GM23248 (cell line): Measurements from ENCODE around the gene NIBAN1. TPM values are rescaled to one million over a fixed set of nuclear protein-coding genes. Genes with fewer than 3 reads are reported as not detected.

Experiments used
- DNase-seq: peaks from one replicate; pipeline ENCODE4 v3.0.0-alpha.2; 2015
- H2AFZ ChIP-seq: fragments of 200-600 bp; sonication (generic); 2 replicates; pipeline ENCODE4 v1.6.1; 2016; ENCODE audit warnings: antibody characterized with exemption
- H3F3A ChIP-seq: fragments of 200-600 bp; sonication (generic); 2 replicates; pipeline ENCODE4 v1.6.1; 2016; ENCODE audit warnings: mild to moderate bottlenecking, antibody characterized with exemption, mixed run types; ENCODE audit not compliant: insufficient read depth
- H3K27ac ChIP-seq: fragments of 200-600 bp; sonication (generic); 2 replicates; pipeline ENCODE4 v1.5.1; 2016; ENCODE audit warnings: mild to moderate bottlenecking
- H3K27me3 ChIP-seq: fragments of 200-600 bp; sonication (generic); replicated peaks from 2 replicates; pipeline ENCODE4 v1.6.1; 2016; ENCODE audit warnings: mild to moderate bottlenecking; ENCODE audit not compliant: insufficient read depth
- H3K36me3 ChIP-seq: fragments of 200-600 bp; sonication (generic); 2 replicates; pipeline ENCODE4 v1.6.1; 2016; ENCODE audit warnings: low read depth, mild to moderate bottlenecking
- H3K4me1 ChIP-seq: fragments of 200-600 bp; sonication (generic); 2 replicates; pipeline ENCODE4 v1.6.1; 2016; ENCODE audit warnings: mild to moderate bottlenecking; ENCODE audit not compliant: insufficient read depth
- H3K4me2 ChIP-seq: fragments of 200-600 bp; sonication (generic); one replicate; pipeline ENCODE4 v1.6.1; 2016; ENCODE audit warnings: mild to moderate bottlenecking; ENCODE audit not compliant: unreplicated experiment
- H3K4me3 ChIP-seq: fragments of 200-600 bp; sonication (generic); 2 replicates; pipeline ENCODE4 v1.5.1; 2016; ENCODE audit warnings: mild to moderate bottlenecking
- H3K79me2 ChIP-seq: fragments of 200-600 bp; sonication (generic); 2 replicates; pipeline ENCODE4 v1.6.1; 2016; ENCODE audit warnings: mild to moderate bottlenecking; ENCODE audit not compliant: insufficient read depth
- H3K9ac ChIP-seq: fragments of 200-600 bp; sonication (generic); 2 replicates; pipeline ENCODE4 v1.6.1; 2016; ENCODE audit warnings: mild to moderate bottlenecking
- H3K9me2 ChIP-seq: fragments of 200-600 bp; sonication (generic); 2 replicates; pipeline ENCODE4 v1.6.1; 2016; ENCODE audit warnings: mixed run types, mild to moderate bottlenecking, moderate library complexity; ENCODE audit not compliant: insufficient read depth
- H3K9me3 ChIP-seq: fragments of 200-600 bp; sonication (generic); one replicate; pipeline ENCODE4 v1.6.1; 2017; ENCODE audit warnings: low read depth
- H4K20me1 ChIP-seq: fragments of 200-600 bp; sonication (generic); 2 replicates; pipeline ENCODE4 v1.6.0; 2016; ENCODE audit not compliant: insufficient read depth
- EZH2 ChIP-seq: fragments of 200-600 bp; sonication (generic); IDR thresholded peaks from 2 replicates; pipeline ENCODE4 v1.6.1; 2018; ENCODE audit warnings: antibody characterized with exemption, mild to moderate bottlenecking; ENCODE audit not compliant: insufficient read depth, poor library complexity, severe bottlenecking
- EZH2phosphoT487 ChIP-seq: fragments of 200-600 bp; sonication (generic); IDR thresholded peaks from 2 replicates; pipeline ENCODE4 v1.6.1; 2018; ENCODE audit warnings: antibody characterized with exemption, moderate library complexity, mild to moderate bottlenecking, low read depth; ENCODE audit not compliant: insufficient read depth
- WGBS, 2 experiments: methylation state at CpG; one replicate each; pipeline ENCODE4 v1.1.6; 2015 to 2017; ENCODE audit warnings: low lambda C conversion rate in 2 of 2, low coverage in 1 of 2; ENCODE audit errors: missing lambda C conversion rate in 2 of 2; 5-methylcytosine and 5-hydroxymethylcytosine counted together
- in situ Hi-C: fragments of 300-500 bp; cut with MboI; formaldehyde crosslinking; loops from 2 replicates; pipeline ENCODE4 v1.15.0; 2020
- polyA plus RNA-seq: library from polyadenylated mRNA; unstranded; fragments of >200 nt; fragmentation: Nextera tagmentation; extraction: Ambion mirVana; gene quantifications from 2 replicates; pipeline ENCODE4 v1.2.1, GENCODE V29; 2016
- total RNA-seq: library from RNA; depleted of rRNA; stranded (reverse); fragments of >200 nt; shearing (Covaris generic); gene quantifications from 2 replicates; pipeline ENCODE4 v1.2.3, GENCODE V29; 2014

The NIBAN1 gene
- total and polyA plus RNA-seq, 2 experiments from 2014 or later = 19.5 to 34.8 TPM

GRCh38 chr1:184986250-184986649 is 11.9 kb upstream of the NIBAN1 start:
- Histone ChIP-seq H3K79me2 (no peaks in the 10 kb centered on the region), H3K4me3 (no peak overlapping the region), H3K9me3 (no peaks in the 10 kb centered on the region), H3K36me3 (no peaks in the 10 kb centered on the region), H3F3A (no peaks in the 10 kb centered on the region), H2AFZ (0 out of 2 replicates have a peak overlapping the region, but pooled peaks have one; percentile 22), H3K4me2 (no peak overlapping the region), H3K9me2 (no peaks in the 10 kb centered on the region), H3K27me3 (no peaks in the 10 kb centered on the region), H4K20me1 (no peaks in the 10 kb centered on the region), H3K9ac (no peak overlapping the region), H3K27ac (no peak overlapping the region), H3K4me1 (no peaks in the 10 kb centered on the region)
- in situ Hi-C loops = no loop called here
- DNase-seq = peak; percentile 58
- 34 to 42% methylated on average over 5 of the region's 5 CpGs for WGBS, 2 experiments
- TF ChIP-seq EZH2 = no peak
- TF ChIP-seq EZH2phosphoT487 = no peak

DNA sequence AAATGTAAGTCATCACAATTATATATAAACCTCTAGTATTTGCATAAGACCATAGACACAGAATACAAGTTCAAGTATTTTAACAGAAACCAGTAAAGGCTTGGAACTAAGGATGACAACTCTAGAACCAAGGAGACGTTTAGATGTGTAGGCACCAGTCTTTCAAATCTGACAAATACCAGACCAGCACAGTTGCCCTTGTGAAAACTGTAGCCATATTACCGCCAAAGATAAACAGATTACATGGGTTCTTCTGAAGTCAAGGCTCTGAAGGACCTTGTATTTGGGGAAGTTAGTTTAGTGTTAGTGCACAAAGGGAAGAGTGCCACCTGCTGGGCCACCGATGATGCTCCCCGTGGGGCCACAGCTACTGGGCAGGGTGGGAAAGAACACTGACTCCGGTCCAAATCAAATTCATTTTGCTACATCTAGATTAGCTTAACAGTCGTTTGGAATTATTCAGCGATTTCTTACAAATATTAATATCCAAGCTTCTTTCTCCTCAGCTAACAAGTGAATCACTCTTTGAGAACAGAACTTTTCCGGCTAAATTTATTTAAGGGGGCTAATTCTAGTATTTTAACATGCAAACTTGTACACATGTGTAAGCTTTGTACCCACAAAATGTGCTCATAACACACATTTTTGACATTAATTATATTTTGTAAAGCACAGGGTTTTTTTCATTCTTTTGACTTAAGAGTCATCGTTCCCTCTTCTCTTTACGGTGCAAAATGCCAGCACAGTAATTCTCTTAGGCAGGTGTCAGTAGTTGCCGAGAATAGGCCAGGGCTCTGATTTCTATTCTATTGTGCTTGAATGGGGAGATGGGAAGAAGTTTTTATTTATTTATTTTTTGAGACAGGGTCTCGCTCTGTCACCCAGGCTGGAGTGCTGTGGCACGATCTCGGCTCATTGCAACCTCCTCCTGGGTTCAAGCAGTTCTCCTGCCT is 8.0 kb upstream of the NIBAN1 start:
- Histone ChIP-seq H3K27me3 (no peaks in the 10 kb centered on the region), H3K9me3 (no peaks in the 10 kb centered on the region), H3K4me3 (no peak overlapping the region), H2AFZ (peak overlapping the region; percentile 51; the same call in 1 of the 2 replicates), H3K4me2 (no peak overlapping the region), H4K20me1 (no peaks in the 10 kb centered on the region), H3K9ac (no peak overlapping the region), H3K9me2 (no peaks in the 10 kb centered on the region), H3K36me3 (no peaks in the 10 kb centered on the region), H3K79me2 (no peaks in the 10 kb centered on the region), H3K27ac (no peak overlapping the region), H3F3A (no peaks in the 10 kb centered on the region), H3K4me1 (no peaks in the 10 kb centered on the region)
- WGBS, 2 experiments = 51 to 52% methylated on average over 14 of the region's 14 CpGs
- DNase-seq = peak; percentile 84
- in situ Hi-C loops = loop anchor here (5.0 kb wide), 1 partner anchor 175 kb away; no protein-coding TSS in a partner anchor
- TF ChIP-seq EZH2 = no peak
- no peak for TF ChIP-seq EZH2phosphoT487

DNA sequence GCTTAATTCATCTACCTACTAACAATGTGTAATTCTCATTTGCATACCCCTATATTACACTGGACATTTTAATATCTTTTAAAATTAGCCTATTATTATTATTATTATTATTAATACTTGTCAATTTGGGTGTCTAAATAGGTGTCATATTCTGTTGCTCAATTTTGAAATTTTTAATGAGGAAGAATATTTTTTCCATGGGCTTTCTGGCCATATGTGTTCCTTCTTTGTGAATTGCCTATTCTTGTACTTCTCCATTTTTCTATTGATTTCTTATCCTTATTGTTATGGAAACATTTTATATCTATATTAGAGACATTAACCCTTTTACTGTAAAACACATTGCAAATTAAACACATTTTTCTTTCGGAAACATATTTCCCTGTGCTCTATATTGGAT is 6.4 kb upstream of the NIBAN1 start:
- in situ Hi-C loops = loop anchor here (5.0 kb wide), 1 partner anchor 173 kb away; no protein-coding TSS in a partner anchor
- Histone ChIP-seq H3K79me2 (no peaks in the 10 kb centered on the region), H3K9ac (no peak overlapping the region)

GRCh38 chr1:184975208-184975870 is 1.0 kb upstream of the NIBAN1 start:
- Histone ChIP-seq H3K4me3 (no peak overlapping the region), H3K27me3 (no peaks in the 10 kb centered on the region), H3K27ac (no peak overlapping the region), H3K9me2 (no peaks in the 10 kb centered on the region), H3K36me3 (no peaks in the 10 kb centered on the region), H3K4me1 (peaks cover 29% of the 10 kb centered on the region), H3F3A (peaks cover 22% of the 10 kb centered on the region), H3K9ac (no peak overlapping the region), H4K20me1 (no peaks in the 10 kb centered on the region), H3K9me3 (no peaks in the 10 kb centered on the region), H3K4me2 (no peak overlapping the region), H2AFZ (no peak overlapping the region), H3K79me2 (peaks cover 6% of the 10 kb centered on the region; the same call in 1 of the 2 replicates)
- in situ Hi-C loops = no loop called here
- 89% methylated on average over 6 of the region's 6 CpGs for WGBS, 2 experiments
- DNase-seq = no peak
- TF ChIP-seq EZH2phosphoT487 (no peak), EZH2 (no peak)

More for the DNA sequence above, 6.4 kb upstream of the NIBAN1 start:
- Histone ChIP-seq H3K4me2 (no peak overlapping the region), H3K36me3 (no peaks in the 10 kb centered on the region), H3K27me3 (no peaks in the 10 kb centered on the region), H3K27ac (no peak overlapping the region), H3K9me3 (no peaks in the 10 kb centered on the region), H4K20me1 (no peaks in the 10 kb centered on the region), H2AFZ (no peak overlapping the region), H3K4me3 (no peak overlapping the region), H3F3A (no peaks in the 10 kb centered on the region), H3K4me1 (no peaks in the 10 kb centered on the region), H3K9me2 (no peaks in the 10 kb centered on the region)
- no peak for DNase-seq
- no peak for TF ChIP-seq EZH2
- no peak for TF ChIP-seq EZH2phosphoT487
- WGBS, 2 experiments = 87 to 91% methylated on average over 1 of the region's 1 CpG
